GM19463 (cell line): Measurements from ENCODE around the gene FPGS.
"Not testable (repeated sequence)": the region's sequence is repeated elsewhere in the genome, so short reads cannot be mapped to it uniquely, and the experiment has no call there.

ENCODE experiments used
- ATAC-seq: cut with Tn5 transposase; IDR thresholded peaks from one replicate; pipeline ENCODE4 v1.9.1; 2021; ENCODE audit warnings: mild to moderate bottlenecking, moderate library complexity; ENCODE audit not compliant: unreplicated experiment

The FPGS gene

DNA sequence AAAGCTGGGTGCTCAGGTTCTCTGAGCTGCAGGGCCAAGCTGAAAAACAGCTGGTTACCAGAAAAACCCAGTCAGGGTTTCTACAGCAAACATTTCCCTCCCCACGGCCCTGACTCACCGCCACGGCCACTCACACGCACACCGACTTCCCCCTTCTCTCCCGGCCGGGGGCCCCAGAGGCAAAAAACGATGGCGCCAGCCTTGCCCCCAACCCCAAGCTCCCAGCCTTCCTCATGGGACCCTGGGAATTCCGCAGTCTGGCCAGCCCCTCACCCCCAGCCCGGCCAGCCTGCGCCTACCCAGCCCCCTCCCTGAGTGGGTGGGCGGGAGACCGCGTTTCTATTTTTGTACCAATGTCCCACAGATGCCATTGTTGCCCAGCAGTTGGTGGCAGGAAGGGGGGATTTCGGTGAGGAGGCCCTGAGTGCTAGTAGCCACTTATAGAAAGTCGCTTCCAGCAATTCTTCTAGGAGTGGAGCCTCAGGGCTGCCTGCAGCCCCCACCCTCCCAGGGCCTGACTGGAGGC is 33.4 kb downstream of the FPGS start:
- no peak for ATAC-seq

DNA sequence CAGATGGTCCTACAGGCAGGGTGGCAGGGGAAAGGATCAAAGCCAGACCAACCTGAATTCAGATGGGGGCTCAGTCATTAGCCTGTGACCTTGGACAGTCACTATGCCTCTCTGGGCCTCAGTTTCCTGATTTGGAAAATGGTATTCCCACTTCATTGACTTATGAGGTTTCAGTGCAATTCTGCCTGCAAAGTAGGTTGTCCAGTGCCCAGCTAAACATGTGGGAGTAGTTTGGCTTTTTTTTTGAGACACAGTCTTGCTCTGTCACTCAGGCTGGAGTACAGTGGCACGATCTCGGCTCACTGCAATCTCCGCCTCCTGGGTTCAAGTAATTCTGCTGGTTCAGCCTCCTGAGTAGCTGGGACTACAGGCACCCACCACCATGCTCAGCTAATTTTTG is 33.9 kb downstream of the FPGS start:
- not testable (repeated sequence) for ATAC-seq

DNA sequence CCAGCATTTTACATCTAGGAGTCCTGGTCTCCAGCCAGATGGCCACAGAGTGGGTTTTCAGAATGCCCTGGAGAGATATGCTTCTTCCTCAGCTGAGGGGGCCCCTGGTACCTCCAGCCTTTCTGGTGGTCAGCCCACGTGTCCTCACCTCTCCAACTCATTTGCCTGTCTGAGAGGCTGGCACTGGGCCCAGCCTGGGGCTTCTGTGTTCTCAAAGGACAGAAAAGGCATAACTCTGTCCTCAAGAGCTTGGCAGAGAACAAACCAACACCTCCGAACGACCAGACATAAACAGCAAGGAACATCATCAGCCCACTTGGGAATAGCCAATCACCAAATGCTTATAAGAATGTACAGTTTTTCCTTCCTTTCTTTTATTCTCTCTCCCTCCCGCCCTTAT is 34.7 kb downstream of the FPGS start:
- no peak for ATAC-seq

DNA sequence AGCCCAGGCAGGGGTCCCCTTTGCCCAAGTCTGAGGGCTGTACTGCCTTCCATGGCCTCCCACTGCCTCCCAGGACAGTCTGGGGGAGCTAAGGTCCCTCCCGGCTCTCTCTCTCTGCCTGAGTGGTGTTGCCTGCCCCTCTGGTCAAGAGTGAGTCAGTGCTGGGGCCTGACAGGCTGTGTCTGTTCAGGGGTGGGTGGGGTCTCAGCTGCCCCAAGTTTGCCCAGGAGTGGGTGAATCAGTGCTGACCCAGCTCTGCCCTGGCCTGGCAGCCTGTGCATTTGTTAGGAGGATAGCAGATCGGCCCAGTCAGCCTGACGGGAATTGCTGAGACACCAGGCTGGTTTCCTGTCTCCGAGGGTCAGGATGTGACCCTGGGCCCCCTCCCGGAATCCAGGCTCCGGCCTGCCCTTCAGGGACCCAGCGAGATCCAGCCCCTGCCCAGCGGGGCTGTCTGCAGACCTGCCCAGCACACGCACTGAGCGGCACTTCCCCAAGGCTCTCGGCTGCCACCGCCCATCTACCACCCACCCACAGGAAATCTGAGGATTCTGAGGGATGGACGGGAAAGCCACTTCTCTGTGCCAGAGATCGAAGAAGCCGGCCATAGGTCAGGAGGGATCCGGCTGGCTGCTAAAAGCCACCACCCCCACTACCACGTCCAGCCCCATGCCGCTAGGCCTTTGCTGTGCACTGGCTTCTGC is 35.8 kb downstream of the FPGS start:
- ATAC-seq: no peak

DNA sequence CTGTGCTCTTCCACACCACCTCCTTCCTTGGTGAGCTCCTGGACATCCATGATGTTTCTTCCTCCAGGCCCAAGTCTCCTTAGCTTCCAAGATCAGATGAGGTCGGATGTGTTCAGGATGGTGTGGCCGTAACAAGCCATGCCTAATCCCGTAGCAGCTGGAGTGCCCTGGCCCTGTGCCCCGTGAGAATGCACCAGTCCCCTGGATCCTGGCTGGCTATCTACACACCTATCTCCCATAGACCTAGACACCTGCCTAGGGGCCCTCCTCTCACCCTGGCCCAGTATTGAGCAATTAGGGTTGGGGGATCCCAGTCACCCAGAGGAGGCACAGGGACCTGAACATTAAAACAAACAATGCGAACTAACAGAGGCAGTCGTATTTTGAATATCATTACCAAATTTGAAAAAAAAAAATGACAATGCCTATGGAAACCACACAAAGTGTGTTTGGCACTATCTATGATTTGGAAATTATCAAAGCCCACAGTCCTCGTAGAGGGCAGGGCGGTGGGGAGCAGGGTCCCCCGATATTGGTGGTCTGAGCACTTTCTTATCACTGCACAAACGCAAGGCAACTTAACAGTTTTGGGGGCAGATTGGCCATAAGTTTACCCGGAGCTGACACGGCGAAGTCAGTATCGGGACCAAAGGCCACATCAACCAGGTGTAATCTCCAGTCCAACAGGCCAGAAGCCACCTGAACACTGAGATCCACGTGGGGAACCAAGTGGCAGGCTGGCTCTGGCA is 38.6 kb downstream of the FPGS start:
- no peak for ATAC-seq

DNA sequence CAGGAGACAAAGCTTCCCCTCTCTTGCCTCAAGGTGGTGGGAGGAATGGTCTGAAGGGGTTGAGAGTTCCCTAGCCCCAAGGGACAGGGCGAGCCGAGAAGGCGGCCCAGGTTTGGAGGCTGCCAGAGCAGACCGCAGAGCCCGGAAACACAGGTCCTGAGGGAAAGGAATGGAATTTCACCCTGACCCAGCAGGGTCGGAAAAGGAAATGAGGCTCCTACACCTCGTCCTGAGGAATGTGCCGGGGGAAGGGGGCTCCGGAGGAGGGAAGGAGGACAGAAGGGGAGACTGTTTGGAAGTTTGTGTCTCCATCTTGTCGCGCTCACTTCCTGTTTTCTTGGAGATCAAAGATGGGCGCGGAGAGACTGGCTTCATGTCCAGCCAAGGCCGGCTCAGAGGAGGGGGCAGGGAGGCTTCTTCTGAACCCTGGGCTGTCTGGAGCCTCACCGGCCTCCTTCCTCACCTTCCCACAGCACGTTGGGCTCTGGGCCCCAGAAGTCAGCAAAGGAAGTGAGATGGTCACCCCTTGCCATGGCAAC is 42.2 kb downstream of the FPGS start:
- no peak for ATAC-seq

DNA sequence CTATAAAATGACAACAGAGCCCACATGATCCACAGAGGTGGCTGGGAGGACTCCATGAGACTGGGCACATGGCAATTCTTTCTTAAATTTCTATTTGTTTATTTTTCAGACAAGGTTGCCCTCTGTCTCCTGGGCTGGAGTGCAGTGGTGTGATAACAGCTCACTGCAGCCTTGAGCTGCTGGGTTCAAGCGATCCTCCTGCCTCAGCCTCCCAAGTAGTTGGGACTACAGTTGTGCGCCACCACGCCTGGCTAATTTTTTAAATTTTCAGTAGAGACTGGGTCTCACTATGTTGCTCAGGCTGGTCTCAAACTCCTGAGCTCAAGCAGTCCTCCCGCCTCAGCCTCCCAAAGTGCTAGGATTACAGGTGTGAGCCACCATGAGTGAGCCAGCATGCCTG is 42.9 kb downstream of the FPGS start:
- not testable (repeated sequence) for ATAC-seq

DNA sequence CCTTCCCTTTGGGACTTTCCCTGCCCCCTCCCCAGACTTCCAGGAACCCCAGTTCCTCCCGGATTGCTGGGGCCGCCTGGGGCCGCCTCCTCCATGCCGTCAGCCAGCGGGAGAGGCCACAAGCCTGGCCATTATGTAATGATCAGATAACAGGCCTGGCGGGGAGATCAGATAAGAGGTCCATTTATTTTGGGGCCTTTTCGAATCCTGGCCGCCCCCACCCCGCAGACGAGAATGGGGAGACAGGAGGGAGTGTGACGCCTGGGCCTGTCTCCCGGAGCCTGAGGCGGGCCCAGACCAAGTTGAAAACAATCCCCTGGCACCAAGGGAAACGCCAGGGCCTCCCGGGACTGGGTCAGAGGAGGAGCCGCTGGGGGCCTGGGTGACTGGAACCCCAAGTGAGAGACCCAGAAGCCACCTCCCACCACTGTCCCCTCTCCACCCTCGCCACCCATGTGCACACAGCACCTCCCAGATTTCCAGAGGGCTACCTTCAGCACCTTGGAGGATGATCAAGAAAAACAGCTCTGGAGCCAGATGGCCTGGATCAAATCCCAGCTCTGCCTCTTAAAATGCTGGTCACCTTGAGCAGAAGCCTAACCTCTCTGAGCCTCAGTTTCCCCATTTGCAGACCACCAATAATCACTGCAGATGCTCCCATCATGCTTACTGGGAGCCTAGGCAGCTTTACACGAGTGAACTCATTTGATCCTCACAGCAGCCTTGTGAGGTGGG is 43.9 kb downstream of the FPGS start:
- no peak for ATAC-seq

DNA sequence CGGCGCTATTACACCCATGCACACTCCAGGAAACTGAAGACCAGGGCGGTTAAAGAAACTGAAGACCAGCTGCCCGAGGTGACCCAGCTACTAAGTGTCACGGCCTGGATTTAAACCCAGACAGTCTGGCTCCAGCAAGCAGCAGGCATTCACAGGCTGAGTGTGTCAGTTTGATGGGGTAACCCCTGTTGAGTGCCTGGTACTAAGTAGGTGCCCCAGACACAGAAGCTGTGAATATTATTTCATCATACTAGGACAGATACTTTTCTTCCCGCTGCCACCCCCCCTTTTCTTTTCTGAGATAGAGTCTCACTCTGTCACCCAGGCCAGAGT is 44.5 kb downstream of the FPGS start:
- ATAC-seq: no peak

DNA sequence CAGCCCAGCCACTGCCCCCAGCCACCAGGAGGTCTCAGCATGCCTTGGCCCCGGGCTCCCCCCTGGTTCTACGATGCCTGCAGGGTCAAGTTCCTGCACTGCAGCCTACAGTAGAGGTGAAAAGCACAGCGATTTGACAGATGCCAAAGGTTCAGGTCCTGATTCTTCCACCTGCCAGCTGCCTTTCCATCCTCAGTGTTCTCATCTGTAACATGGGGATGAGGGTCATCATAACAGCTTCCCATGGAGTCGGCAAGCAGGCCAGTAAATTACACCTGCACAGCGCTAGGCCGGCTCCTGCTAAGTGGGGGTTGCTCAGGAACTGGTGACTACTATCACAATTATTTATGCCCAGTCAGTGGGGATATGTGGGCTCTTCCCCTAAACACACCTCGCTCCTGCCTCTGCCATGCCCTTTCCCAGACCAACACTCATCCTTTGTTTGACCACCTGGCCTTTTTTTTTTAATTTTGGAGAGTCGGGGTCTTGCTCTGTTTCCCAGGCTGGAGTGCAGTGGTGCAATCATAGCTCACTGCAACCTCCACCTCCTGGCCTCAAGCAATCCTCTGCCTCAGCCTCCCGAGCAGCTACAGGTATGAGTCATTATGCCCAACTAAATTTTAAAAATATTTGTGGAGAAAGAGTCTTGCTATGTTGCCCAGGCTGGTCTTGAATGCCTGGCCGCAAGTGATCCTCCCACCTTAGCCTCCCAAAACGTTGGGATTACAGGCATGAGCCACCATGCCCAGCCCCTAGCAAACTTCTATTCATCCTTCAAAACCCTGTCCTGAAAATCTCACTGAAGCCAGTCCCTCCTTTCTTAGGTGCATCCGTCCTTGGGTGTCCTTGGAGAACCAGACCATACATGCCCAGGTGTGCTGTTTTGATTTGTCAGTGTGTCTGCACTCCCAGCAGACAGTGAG is 45.4 kb downstream of the FPGS start:
- ATAC-seq: no peak

DNA sequence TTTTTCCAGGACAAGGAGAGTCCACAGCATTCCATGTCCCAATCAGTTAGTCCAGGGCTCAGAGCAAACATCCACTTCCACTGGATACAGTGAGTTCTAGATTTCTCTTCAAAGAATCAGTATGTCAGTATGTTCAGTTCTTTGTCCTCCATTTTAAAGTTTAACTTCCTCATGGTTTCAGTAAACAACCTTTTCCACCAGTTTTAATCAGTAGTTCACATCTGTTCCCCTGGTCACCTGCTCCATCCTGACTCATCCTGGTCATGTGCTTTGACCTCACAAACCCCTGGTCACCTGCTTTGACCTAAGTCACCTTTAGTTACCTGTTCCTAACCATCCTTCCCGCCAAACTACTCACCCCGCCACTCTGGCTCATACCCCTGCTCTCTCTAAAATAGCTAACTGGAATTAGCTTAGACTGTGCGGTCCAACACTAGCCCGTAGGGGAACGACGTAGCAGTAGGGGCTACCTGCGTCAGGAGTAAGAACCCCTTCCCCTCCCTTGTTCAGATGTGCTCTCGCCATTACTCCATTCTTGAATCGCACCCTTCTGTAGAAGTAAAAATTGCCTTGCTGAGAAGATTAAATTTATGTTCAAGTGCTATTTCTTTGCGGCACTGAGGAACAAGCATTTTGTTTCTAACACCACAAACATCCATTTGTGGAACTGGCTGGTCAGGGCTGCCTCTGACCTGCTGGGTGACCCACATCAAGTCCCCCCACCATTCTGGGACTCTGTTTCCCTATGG is 46.2 kb downstream of the FPGS start:
- no peak for ATAC-seq

DNA sequence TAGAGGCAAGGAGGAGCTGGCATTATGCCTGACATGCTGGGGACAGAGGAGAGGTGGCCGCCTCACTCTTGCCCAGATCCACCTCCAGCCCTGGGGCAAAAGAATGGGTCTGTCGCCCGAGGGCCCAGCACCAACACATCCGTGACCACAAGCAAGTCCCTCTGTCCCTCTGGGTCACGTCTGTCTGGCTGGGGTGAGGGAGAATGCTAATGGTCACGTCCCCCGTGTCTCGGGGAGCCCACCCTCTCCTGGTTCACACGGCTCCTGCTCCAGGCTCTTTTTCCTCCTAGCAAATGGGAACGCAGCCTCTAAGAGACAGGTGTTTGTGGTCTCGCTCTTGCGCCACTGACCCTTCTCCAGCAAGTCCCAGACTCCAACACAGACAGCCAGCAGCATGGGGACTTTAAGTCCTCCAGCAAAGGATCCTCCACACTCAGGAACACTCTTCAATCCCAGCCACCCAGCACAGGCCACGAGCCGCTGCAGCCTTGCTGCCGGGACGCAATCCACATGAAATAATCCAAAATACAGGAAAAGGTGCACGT is 47.7 kb downstream of the FPGS start:
- ATAC-seq: no peak

DNA sequence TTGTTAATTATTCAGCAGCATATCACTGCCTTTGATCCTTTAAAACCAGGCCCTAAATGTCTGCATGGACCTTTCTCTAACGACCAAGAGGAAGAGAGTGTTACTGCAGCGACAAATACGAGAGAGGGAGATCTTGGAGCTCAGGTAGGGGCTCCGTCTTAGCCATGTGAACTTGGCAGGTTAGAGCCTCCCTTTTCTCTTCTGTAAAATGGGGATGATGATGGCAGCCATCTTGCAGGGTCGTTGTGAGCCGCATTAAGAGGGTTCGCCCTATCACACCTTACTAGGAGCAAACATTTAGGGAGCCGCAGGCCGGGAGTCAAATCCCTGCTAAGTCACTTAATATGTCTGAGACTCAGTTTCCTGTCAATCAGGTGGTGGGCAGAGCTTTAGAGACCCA is 50.1 kb downstream of the FPGS start:
- ATAC-seq: no peak

DNA sequence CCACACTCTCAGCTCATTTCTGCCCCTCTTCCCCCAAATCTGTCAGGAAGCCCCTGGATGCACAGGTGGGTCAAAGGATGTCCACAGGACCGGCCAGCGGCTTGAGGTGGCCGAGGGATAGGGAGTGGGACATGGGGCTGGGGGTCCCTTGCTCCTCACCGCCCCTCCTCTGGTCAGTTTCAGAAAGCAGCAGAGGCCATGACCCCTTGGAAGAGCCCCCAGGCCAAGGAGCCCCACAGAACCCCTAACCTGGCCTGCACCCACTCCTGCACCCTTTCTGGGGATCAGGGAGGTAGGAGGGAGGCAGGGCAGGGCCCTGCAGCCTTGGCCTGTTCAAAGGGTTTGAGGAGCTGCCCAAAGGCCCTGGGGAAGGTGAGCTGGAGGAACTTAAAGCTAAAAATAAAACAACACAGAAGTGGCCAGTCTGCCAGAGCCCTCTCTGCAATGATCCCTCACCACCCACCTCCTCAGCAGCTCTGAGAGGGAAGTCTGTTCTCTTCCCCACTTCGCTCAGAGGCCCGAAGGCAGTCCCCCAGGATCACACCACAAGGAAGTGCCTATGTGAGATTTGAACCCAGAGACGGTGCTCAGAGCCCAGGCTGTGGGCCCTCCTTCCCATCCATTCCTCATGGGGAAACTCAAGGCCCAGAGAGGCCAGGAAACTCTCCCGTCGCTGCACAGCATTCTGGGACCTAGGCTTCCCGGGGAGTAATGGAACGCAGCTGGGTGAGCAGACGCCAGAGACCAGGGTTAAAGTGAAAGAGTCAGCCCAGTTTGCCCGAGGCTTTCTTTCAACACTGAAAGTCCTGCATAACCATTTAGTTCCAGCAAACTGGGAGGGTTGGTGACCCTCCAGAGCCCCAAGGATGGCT is 50.9 kb downstream of the FPGS start:
- ATAC-seq: no peak

DNA sequence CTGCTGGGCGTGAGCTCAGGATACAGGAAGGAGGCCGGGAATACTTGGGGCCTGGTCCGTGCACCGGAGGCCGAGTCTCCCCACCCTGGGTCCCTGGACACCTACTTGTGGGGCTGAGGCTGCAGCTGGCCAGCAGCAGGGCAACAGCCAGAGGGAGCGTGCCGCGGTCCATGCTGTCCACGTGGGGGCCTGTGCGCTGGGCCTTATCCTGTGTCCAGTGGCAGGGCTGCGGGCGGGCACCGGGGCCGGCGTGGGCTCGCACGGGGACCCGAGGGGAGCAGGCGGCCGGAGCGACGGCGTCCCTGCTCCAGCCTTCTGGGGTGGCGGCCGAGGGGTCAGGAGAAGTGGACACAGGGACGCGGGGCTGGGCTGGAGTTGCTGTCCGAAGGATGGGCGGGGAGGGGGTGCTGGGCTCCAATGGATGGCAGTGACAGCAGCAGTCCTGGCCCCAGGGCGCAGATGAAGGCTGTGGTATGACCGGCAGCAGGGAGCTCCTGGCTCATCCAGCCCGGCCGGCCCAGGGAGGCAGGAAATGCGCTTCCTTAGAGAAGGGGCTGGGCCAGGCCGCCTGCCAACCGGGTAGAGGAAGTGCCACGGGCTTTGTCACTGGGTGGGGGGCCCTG is 51.6 kb downstream of the FPGS start, which contains the start of gene ENG:
Gene ENG (minus strand): TSS at position 475 of the 623 bp plus-strand sequence. CDS start 303 bp downstream, at position 172.
- no peak for ATAC-seq

DNA sequence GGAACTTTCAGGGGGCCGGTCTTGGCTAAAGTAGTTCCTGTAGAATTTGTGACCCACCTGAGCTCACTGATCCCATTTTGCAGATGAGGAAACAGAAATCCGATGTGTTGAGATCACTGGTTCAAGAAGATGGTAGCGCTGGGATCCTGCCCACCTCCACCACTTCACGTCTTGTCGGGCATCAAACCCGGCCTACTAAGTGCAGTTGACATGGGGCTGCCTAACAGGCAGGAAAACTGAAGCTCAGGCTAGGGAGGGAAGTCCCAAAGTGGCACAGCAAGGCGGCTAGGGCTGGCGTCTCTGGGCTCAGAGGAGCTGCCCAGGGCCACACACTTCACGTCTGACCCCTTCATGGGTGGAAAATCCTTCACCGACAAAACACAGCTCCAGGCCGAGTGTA is 52.3 kb downstream of the FPGS start:
- ATAC-seq: no peak

DNA sequence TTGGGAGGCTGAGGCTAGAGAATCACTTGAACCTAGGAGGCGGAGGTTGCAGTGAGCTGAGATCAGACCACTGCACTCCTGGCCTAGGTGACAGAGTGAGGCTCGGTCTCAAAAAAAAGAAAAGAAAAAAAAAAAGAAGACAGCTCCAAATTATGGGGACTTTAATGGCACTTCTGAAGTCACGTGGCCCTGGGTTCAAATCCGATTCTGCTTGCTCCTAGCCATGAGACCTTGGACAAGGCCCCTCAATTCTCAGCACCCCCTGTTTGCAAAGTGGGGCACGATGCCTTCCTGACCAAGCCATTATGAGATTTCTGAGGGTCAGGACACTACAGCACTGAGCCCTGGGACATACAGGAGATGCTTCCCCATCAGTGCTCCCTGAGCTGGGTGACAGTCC is 52.8 kb downstream of the FPGS start:
- ATAC-seq: no peak
